A172 (cell line): Measurements from ENCODE around the gene DGAT2. TPM values are rescaled to one million over a fixed set of nuclear protein-coding genes. Genes with fewer than 3 reads are reported as not detected.
"Not testable (repeated sequence)": the region's sequence is repeated elsewhere in the genome, so short reads cannot be mapped to it uniquely, and the experiment has no call there.

Experiments used
- DNase-seq: peaks from one replicate; pipeline ENCODE4 v3.0.0-alpha.2; 2015; ENCODE audit warnings: low spot score
- total RNA-seq: library from RNA; depleted of rRNA; stranded (reverse); fragments of >200 nt; shearing (Covaris generic); gene quantifications from 2 replicates; pipeline ENCODE4 v1.2.3, GENCODE V29; 2014; rRNA removed

The DGAT2 gene
- 15.2 and 15.9 TPM in 2 replicates for total RNA-seq

- DNase-seq = peak; percentile 57
These were observed at the start of gene DGAT2 for GRCh38 chr11:75768112-75768908. DGAT2 (plus strand) TSS chr11:75768778; CDS start chr11:75768992, 214 bp downstream.

GRCh38 chr11:75719340-75720239, 49.0 kb upstream of the DGAT2 start:
- DNase-seq = no peak

- DNase-seq = no peak
These were observed 47.9 kb upstream of the DGAT2 start for GRCh38 chr11:75720639-75721038.

- DNase-seq = no peak
These were observed 46.5 kb upstream of the DGAT2 start for GRCh38 chr11:75721852-75722668.

- no peak for DNase-seq
These were observed 45.9 kb upstream of the DGAT2 start for GRCh38 chr11:75722669-75723042.

- DNase-seq = no peak
These were observed 42.8 kb upstream of the DGAT2 start for GRCh38 chr11:75725547-75726320.

- no peak for DNase-seq
These were observed 39.6 kb upstream of the DGAT2 start for GRCh38 chr11:75728992-75729391.

GRCh38 chr11:75731095-75731494, 37.5 kb upstream of the DGAT2 start:
- DNase-seq = no peak

- no peak for DNase-seq
These were observed 35.5 kb upstream of the DGAT2 start for GRCh38 chr11:75733071-75733430.

GRCh38 chr11:75733431-75734107, 35.0 kb upstream of the DGAT2 start:
- peak; percentile 10 for DNase-seq

- no peak for DNase-seq
These were observed 33.9 kb upstream of the DGAT2 start for GRCh38 chr11:75734491-75735180.

- DNase-seq = no peak
These were observed 33.3 kb upstream of the DGAT2 start for GRCh38 chr11:75735181-75735845.

- DNase-seq = no peak
These were observed 31.3 kb upstream of the DGAT2 start for GRCh38 chr11:75737314-75737713.

GRCh38 chr11:75740681-75741080, 27.9 kb upstream of the DGAT2 start:
- DNase-seq = no peak

GRCh38 chr11:75743159-75743558, 25.4 kb upstream of the DGAT2 start:
- not testable (repeated sequence) for DNase-seq

- DNase-seq = no peak
These were observed 24.6 kb upstream of the DGAT2 start for GRCh38 chr11:75743711-75744563.

GRCh38 chr11:75745807-75746206, 22.8 kb upstream of the DGAT2 start:
- DNase-seq = no peak

- not testable (repeated sequence) for DNase-seq
These were observed 19.8 kb upstream of the DGAT2 start for GRCh38 chr11:75748729-75749273.
